GM13976 (cell line): Measurements from ENCODE around the gene GCLM.
"Not testable (repeated sequence)": the region's sequence is repeated elsewhere in the genome, so short reads cannot be mapped to it uniquely, and the experiment has no call there.

ENCODE experiments used
- DNase-seq: peaks from one replicate; pipeline ENCODE4 v3.0.0; 2012; ENCODE audit warnings: low spot score
- in situ Hi-C: fragments of 300-500 bp; cut with MboI; formaldehyde crosslinking; loops from one replicate; pipeline ENCODE4 v1.12.0; 2022; ENCODE audit warnings: low sequenced_read_pairs, mixed read lengths, inconsistent platforms; ENCODE audit not compliant: unreplicated experiment
- TF ChIP-seq, protein P1 (sequence below): IDR thresholded peaks from 2 replicates; pipeline ENCODE4 v1.5.1; 2012; ENCODE audit warnings: borderline replicate concordance, mild to moderate bottlenecking; ENCODE audit not compliant: insufficient read depth; ENCODE audit errors: extremely low read depth, missing control alignments, control extremely low read depth

GCLM gene

DNA sequence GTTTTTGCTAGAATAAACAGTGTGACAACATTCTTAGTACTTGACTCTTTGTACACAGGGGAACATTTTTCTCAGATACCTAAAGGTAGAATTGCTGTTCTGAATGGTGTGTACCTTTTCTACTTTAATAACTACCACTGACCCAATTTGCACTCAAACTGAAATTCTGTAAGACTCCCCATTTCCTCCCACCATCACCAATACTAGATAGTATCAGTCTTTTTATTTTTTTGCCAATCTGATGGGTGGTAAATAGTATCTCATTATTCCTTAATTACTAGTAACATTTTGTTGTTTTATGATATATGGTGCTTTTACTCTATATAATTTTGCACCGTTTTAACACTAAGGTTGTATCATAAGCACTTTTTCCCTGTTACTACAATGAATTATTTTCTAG lies 28.8 kb upstream of the GCLM start:
- no peak for DNase-seq
- TF ChIP-seq, protein P1, sequence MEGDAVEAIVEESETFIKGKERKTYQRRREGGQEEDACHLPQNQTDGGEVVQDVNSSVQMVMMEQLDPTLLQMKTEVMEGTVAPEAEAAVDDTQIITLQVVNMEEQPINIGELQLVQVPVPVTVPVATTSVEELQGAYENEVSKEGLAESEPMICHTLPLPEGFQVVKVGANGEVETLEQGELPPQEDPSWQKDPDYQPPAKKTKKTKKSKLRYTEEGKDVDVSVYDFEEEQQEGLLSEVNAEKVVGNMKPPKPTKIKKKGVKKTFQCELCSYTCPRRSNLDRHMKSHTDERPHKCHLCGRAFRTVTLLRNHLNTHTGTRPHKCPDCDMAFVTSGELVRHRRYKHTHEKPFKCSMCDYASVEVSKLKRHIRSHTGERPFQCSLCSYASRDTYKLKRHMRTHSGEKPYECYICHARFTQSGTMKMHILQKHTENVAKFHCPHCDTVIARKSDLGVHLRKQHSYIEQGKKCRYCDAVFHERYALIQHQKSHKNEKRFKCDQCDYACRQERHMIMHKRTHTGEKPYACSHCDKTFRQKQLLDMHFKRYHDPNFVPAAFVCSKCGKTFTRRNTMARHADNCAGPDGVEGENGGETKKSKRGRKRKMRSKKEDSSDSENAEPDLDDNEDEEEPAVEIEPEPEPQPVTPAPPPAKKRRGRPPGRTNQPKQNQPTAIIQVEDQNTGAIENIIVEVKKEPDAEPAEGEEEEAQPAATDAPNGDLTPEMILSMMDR = no peak
- in situ Hi-C loops = no loop called here

DNA sequence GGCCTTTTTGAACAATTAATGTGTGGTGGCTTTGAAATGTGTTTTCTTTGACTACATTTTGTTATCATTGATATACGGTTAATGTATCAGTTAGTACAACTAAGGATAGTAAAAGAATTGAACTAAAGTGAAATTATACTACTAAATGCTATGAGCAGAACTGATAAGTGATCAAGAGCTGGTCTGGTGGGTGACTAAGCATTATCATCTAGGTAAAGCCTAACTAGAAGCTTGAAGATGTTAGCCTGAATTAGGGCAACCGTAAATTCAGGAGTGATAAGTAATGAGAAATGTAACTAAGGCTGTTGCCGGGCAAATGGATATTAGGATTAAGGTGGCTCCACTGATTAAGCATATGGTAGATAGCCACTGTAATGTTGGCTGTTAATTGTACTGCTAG lies 16.0 kb upstream of the GCLM start:
- TF ChIP-seq, protein P1 = no peak
- DNase-seq = no peak
- in situ Hi-C loops = no loop called here

DNA sequence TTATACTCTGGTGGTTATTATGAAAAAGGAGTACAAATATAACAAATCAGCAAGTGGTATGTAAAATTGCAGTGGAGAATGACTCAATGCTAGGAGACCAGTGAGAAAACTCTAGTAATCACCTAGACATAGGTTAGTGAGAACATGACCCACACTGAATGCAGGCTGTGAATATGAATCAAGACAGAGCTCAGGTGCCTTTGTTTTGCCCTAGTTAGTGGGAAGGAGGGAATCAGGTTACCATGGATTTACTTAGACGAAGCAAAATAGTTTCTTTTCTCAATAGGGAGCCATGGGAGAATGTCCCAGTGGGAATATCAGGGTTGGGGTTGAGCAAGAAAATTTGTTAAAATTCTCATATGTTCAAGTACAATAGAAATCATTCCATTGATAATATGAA lies 10.6 kb upstream of the GCLM start:
- DNase-seq = no peak
- in situ Hi-C loops = no loop called here
- TF ChIP-seq, protein P1 = no peak

DNA sequence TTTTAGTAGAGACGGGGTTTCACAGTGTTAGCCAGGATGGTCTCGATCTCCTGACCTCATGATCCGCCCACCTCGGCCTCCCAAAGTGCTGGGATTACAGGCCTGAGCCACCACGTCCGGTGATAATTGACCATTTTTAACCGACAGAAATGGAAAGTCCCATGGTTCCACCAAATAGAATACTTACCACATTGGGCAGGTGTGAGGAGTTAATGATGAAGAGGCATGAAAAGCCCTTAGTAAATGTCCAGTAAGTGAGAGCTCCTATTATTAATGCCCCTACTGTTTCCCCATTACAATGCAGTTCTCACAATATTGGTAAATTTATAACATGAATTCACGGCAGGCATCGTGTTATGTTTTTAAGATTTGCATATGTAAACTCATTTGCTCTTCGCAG lies 8.1 kb upstream of the GCLM start:
- TF ChIP-seq, protein P1 = no peak
- no peak for DNase-seq
- in situ Hi-C loops = no loop called here

DNA sequence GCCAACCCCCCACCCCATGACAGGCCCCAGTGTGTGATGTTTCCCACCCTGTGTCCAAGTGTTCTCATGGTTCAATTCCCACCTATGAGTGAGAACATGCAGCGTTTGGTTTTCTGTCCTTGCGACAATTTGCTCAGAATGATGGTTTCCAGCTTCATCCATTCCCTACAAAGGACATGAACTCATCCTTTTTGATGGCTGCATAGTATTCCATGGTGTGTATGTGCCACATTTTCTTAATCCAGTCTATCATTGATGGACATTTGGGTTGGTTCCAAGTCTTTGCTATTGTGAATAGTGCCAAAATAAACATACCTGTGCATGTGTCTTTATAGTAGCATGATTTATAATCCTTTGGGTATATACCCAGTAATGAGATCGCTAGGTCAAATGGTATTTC lies 1.6 kb upstream of the GCLM start:
- in situ Hi-C loops = not testable (repeated sequence)

DNA sequence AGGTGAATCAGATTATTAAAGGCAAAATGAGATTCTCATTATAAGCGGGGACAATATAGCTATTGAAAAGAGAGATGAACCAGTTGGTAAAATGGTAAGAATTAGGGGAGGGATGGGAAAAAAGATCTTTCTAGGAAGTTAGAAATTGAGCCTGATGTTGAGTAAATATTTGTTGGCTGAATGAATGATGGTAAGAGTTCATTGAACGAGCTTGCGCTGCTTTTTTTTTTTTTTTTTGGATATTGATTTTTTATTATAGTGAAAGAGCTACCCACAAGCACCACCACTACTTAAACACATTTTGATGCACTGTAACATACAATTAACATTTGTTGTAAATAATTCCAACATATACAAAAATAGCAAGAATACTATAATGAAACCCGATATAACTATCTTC lies 1.1 kb upstream of the GCLM start:
- TF ChIP-seq, protein P1 = no peak
- DNase-seq = no peak
- in situ Hi-C loops = no loop called here

More for the DNA sequence above, 1.6 kb upstream of the GCLM start:
- DNase-seq = not testable (repeated sequence)

DNA sequence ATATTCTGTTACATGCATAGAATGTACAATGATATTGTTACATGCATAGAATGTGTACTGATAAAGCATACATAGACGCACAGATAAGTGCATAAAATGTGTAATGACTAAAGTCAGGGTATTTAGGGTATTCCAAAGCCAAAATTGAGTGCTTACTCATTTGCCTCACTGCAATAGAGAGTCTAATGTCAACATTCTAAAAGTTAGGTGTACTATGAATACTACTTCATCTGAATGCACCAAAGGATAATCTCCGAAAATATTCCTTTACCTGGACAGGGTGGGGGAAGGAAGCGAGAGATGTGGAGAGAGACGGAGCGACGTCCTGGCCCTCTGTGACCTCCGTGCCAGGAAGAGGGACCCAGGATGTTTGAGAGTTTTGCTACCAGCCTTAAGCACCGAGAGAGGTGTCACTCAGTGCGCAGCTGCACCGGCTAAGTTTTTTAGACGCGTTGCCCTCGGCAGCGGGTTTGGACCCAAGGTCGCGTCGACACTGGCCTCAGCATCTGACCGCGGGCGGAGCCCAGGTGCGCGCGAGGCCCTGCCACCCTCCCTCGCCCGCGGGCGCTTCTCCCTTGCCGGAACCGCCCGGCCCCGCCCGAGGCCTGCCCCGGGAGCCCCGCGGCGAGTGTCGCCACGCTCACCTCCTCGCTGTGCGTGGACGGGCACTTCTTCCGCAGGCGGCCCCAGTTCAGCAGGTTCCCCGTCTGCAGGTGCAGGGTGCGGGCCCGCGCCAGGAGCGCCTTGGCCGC lies 660 bp downstream of the GCLM start:
- TF ChIP-seq, protein P1 = no peak
- peak; percentile 55 for DNase-seq

More for the DNA sequence above, 660 bp downstream of the GCLM start:
- in situ Hi-C loops = no loop called here
